Caco-2 (cell line): ENCODE results near the gene NKD1. TPM values are rescaled to one million over a fixed set of nuclear protein-coding genes. Genes with fewer than 3 reads are reported as not detected.

Source experiments
- BruUV-seq: library from RNA; stranded (reverse); fragments of 400-500 nt; replicated peaks from 2 replicates; lab custom pipeline; 2021; lab: Mats Ljungman, UMichigan
- CTCF ChIA-PET: fragments of 300-600 bp; sonication (Branson Sonifier 250); formaldehyde crosslinking; loops from one replicate; lab custom pipeline; 2022; ENCODE audit warnings: antibody characterized with exemption; lab: Charles Lee
- POLR2A ChIA-PET: fragments of 300-600 bp; sonication (Branson Sonifier 250); formaldehyde crosslinking; loops from one replicate; lab custom pipeline; 2022; ENCODE audit warnings: antibody characterized with exemption; lab: Charles Lee
- DNase-seq, 2 experiments: peaks; one replicate each; pipeline versions ENCODE4 v3.0.0 to v3.0.0-alpha.2; 2020 to 2022
- H3K27me3 ChIP-seq: replicated peaks from 2 replicates; pipeline ENCODE4 v1.6.0; 2011; ENCODE audit warnings: low read length; ENCODE audit not compliant: control insufficient read depth, insufficient read depth
- H3K36me3 ChIP-seq: 2 replicates; pipeline ENCODE4 v1.5.1; 2011; ENCODE audit warnings: low read length; ENCODE audit not compliant: control insufficient read depth, insufficient read depth
- H3K4me1 ChIP-seq: fragments of 250-450 bp; sonication (Bioruptor Pico); 2 replicates; pipeline ENCODE4 v1.5.1; 2020; ENCODE audit warnings: mild to moderate bottlenecking
- H3K4me3 ChIP-seq: 2 replicates; pipeline ENCODE4 v1.5.1; 2011; ENCODE audit warnings: low read depth, mild to moderate bottlenecking, control low read depth, low read length
- H3K9me3 ChIP-seq: fragments of 250-450 bp; sonication (Bioruptor Pico); 2 replicates; pipeline ENCODE4 v1.5.1; 2020; ENCODE audit warnings: mild to moderate bottlenecking, moderate library complexity
- H3K27ac Mint-ChIP-seq: one replicate; pipeline ENCODE4 v1.8.0; 2022; ENCODE audit warnings: mixed read lengths; ENCODE audit not compliant: unreplicated experiment
- H3K27me3 Mint-ChIP-seq: one replicate; pipeline ENCODE4 v1.8.0; 2022; ENCODE audit warnings: mixed read lengths; ENCODE audit not compliant: insufficient read depth, unreplicated experiment
- H3K36me3 Mint-ChIP-seq: one replicate; pipeline ENCODE4 v1.8.0; 2022; ENCODE audit warnings: mild to moderate bottlenecking, mixed read lengths; ENCODE audit not compliant: insufficient read depth, unreplicated experiment
- H3K4me1 Mint-ChIP-seq: one replicate; pipeline ENCODE4 v1.8.0; 2022; ENCODE audit warnings: low read depth, mixed read lengths; ENCODE audit not compliant: unreplicated experiment
- H3K4me3 Mint-ChIP-seq: one replicate; pipeline ENCODE4 v1.8.0; 2022; ENCODE audit warnings: mild to moderate bottlenecking, moderate library complexity, mixed read lengths; ENCODE audit not compliant: unreplicated experiment
- H3K9me3 Mint-ChIP-seq: one replicate; pipeline ENCODE4 v1.8.0; 2022; ENCODE audit warnings: mixed read lengths; ENCODE audit not compliant: unreplicated experiment
- CTCF ChIP-seq, 2 experiments: fragments of 200-600 bp in 1 of 2; IDR thresholded peaks; 1 replicate in 1 of 2; 2 replicates in 1 of 2; pipeline versions ENCODE4 v1.5.1 to v1.8.0; 2011 to 2022; ENCODE audit warnings: antibody characterized with exemption in 1 of 2, control low read depth in 1 of 2, inconsistent platforms in 1 of 2, low read depth in 1 of 2, low read length in 1 of 2, mild to moderate bottlenecking in 1 of 2, moderate library complexity in 1 of 2; ENCODE audit not compliant: insufficient read depth in 1 of 2, severe bottlenecking in 1 of 2, unreplicated experiment in 1 of 2
- intact Hi-C: fragments of 100-400 bp; cut with micrococcal nuclease; formaldehyde crosslinking; loops from one replicate; pipeline ENCODE4 v1.10.0; 2022; ENCODE audit not compliant: unreplicated experiment
- total RNA-seq: library from RNA; stranded (reverse); gene quantifications from 2 replicates; pipeline ENCODE4 v1.2.3, GENCODE V29; 2022

NKD1 gene
- total RNA-seq, 1 experiment from 2014 or later, result 54.9 TPM

GRCh38 chr16:50563989-50564388, 15.8 kb downstream of the NKD1 start:
- BruUV-seq, result no TSS peak
- Mint-ChIP-seq H3K27me3 (no peaks in the 10 kb centered on the region), H3K36me3 (peaks cover 44% of the 10 kb centered on the region), H3K4me1 (no peaks in the 10 kb centered on the region), H3K4me3 (no peak overlapping the region), H3K27ac (no peak overlapping the region), H3K9me3 (no peaks in the 10 kb centered on the region)
- POLR2A ChIA-PET, result no interaction called here
- Histone ChIP-seq H3K36me3 (no peaks in the 10 kb centered on the region; the same call in 1 of the 2 replicates), H3K4me1 (peaks cover 7% of the 10 kb centered on the region; the same call in 1 of the 2 replicates), H3K4me3 (no peak overlapping the region), H3K9me3 (no peaks in the 10 kb centered on the region), H3K27me3 (no peaks in the 10 kb centered on the region)
- DNase-seq, result no peak
- TF ChIP-seq CTCF (IDR thresholded peaks at IDR 0.05; ENCODE audit: insufficient read depth in 1 of 2, low read depth in 1 of 2, low read length in 1 of 2, severe bottlenecking in 1 of 2, unreplicated experiment in 1 of 2), result no peak
- CTCF ChIA-PET, result no interaction called here
- intact Hi-C loops, result no loop called here

- no peak for TF ChIP-seq CTCF (IDR thresholded peaks at IDR 0.05; ENCODE audit: insufficient read depth in 1 of 2, low read depth in 1 of 2, low read length in 1 of 2, severe bottlenecking in 1 of 2, unreplicated experiment in 1 of 2)
- Histone ChIP-seq H3K9me3 (no peaks in the 10 kb centered on the region), H3K4me1 (peaks cover 7% of the 10 kb centered on the region; the same call in 1 of the 2 replicates), H3K27me3 (no peaks in the 10 kb centered on the region), H3K4me3 (no peak overlapping the region), H3K36me3 (no peaks in the 10 kb centered on the region; the same call in 1 of the 2 replicates)
- no peaks in the 10 kb centered on the region for H3K27me3 Mint-ChIP-seq
- H3K4me1 Mint-ChIP-seq, result no peaks in the 10 kb centered on the region
- no peak for DNase-seq
- ChIA-PET CTCF (no interaction called here), POLR2A (no interaction called here)
- no peak overlapping the region for H3K4me3 Mint-ChIP-seq
- H3K9me3 Mint-ChIP-seq, result no peaks in the 10 kb centered on the region
- intact Hi-C loops, result no loop called here
- BruUV-seq, result no TSS peak
- peaks cover 42% of the 10 kb centered on the region for H3K36me3 Mint-ChIP-seq
- no peak overlapping the region for H3K27ac Mint-ChIP-seq
Observed at GRCh38 chr16:50565428-50565827, 17.2 kb downstream of the NKD1 start.

GRCh38 chr16:50566014-50566962, 18.1 kb downstream of the NKD1 start:
- no peaks in the 10 kb centered on the region; the same call in 1 of the 2 replicates for H3K36me3 ChIP-seq
- no peaks in the 10 kb centered on the region for H3K9me3 ChIP-seq
- H3K36me3 Mint-ChIP-seq, result peaks cover 35% of the 10 kb centered on the region
- no peak overlapping the region for H3K4me3 Mint-ChIP-seq
- no peaks in the 10 kb centered on the region for H3K9me3 Mint-ChIP-seq
- TF ChIP-seq CTCF (IDR thresholded peaks at IDR 0.05; ENCODE audit: insufficient read depth in 1 of 2, low read depth in 1 of 2, low read length in 1 of 2, severe bottlenecking in 1 of 2, unreplicated experiment in 1 of 2), result no peak
- intact Hi-C loops, result no loop called here
- no peaks in the 10 kb centered on the region for H3K27me3 Mint-ChIP-seq
- no peak for DNase-seq
- BruUV-seq, result no TSS peak
- no peak overlapping the region for H3K4me3 ChIP-seq
- no peaks in the 10 kb centered on the region for H3K4me1 Mint-ChIP-seq
- CTCF ChIA-PET, result no interaction called here
- H3K27me3 ChIP-seq, result no peaks in the 10 kb centered on the region
- POLR2A ChIA-PET, result no interaction called here
- H3K27ac Mint-ChIP-seq, result no peak overlapping the region
- H3K4me1 ChIP-seq, result 0 out of 2 replicates have a peak, but pooled peaks cover 3% of the 10 kb centered on the region
